ENCODE measurements around the gene PIGQ. TPM values are rescaled to one million over a fixed set of nuclear protein-coding genes. Genes with fewer than 3 reads are reported as not detected.

Gene PIGQ
- total and polyA plus RNA-seq, 2 donors, result 14.4 to 65.4 TPM

GRCh38 chr16:525123-525519, 44.6 kb upstream of the PIGQ start:
- Histone ChIP-seq H3K27ac (ENCODE audit: low read depth in 1 of 2, low read length in 1 of 2) (no peak overlapping the region), H3K4me1 (ENCODE audit: control insufficient read depth in 2 of 2, insufficient read depth in 2 of 2, low read length in 2 of 2) (peaks cover 16 to 33% of the 10 kb centered on the region in 2 donors), H3K4me3 (ENCODE audit: low read length in 2 of 2) (no peak overlapping the region)

GRCh38 chr16:525520-526180, 44.1 kb upstream of the PIGQ start:
- Histone ChIP-seq H3K9me3 (ENCODE audit: control insufficient read depth in 2 of 2, insufficient read depth in 1 of 2, low read length in 1 of 2) (no peaks in the 10 kb centered on the region), H3K36me3 (ENCODE audit: control insufficient read depth in 2 of 2, insufficient read depth in 2 of 2, low read length in 1 of 2) (peaks cover 0 to 7% of the 10 kb centered on the region in 2 donors), H3K27ac (ENCODE audit: low read depth in 1 of 2, low read length in 1 of 2) (no peak overlapping the region), H3K27me3 (ENCODE audit: control insufficient read depth in 2 of 2, insufficient read depth in 1 of 2, low read length in 1 of 2) (no peaks in the 10 kb centered on the region), H3K4me3 (ENCODE audit: low read length in 2 of 2) (peak overlapping the region in 1 of 2 donors; percentile 62), H3K4me1 (ENCODE audit: control insufficient read depth in 2 of 2, insufficient read depth in 2 of 2, low read length in 2 of 2) (peaks cover 16 to 33% of the 10 kb centered on the region in 2 donors)
- WGBS, result 95% methylated on average over 13 of the region's 13 CpGs
- no peak for DNase-seq (ENCODE audit: low read depth in 6 of 9, low spot score in 9 of 9)

More at GRCh38 chr16:525123-525519, 44.6 kb upstream of the PIGQ start:
- DNase-seq (ENCODE audit: low read depth in 6 of 9, low spot score in 9 of 9), result no peak
- H3K27me3 ChIP-seq (ENCODE audit: control insufficient read depth in 2 of 2, insufficient read depth in 1 of 2, low read length in 1 of 2), result no peaks in the 10 kb centered on the region
- WGBS, result 96% methylated on average over 8 of the region's 8 CpGs
- H3K9me3 ChIP-seq (ENCODE audit: control insufficient read depth in 2 of 2, insufficient read depth in 1 of 2, low read length in 1 of 2), result no peaks in the 10 kb centered on the region
- H3K36me3 ChIP-seq (ENCODE audit: control insufficient read depth in 2 of 2, insufficient read depth in 2 of 2, low read length in 1 of 2), result peaks cover 4 to 11% of the 10 kb centered on the region in 2 donors

- peak overlapping the region; percentile 62 to 87 for H3K4me3 ChIP-seq (ENCODE audit: low read length in 2 of 2)
- no peaks in the 10 kb centered on the region for H3K27me3 ChIP-seq (ENCODE audit: control insufficient read depth in 2 of 2, insufficient read depth in 1 of 2, low read length in 1 of 2)
- peaks cover 0 to 3% of the 10 kb centered on the region in 2 donors for H3K36me3 ChIP-seq (ENCODE audit: control insufficient read depth in 2 of 2, insufficient read depth in 2 of 2, low read length in 1 of 2)
- DNase-seq (ENCODE audit: low read depth in 6 of 9, low spot score in 9 of 9), result peak in 1 of 9 donors; percentile 4
- WGBS, result 16% methylated on average over 26 of the region's 26 CpGs
- H3K9me3 ChIP-seq (ENCODE audit: control insufficient read depth in 2 of 2, insufficient read depth in 1 of 2, low read length in 1 of 2), result no peaks in the 10 kb centered on the region
- H3K4me1 ChIP-seq (ENCODE audit: control insufficient read depth in 2 of 2, insufficient read depth in 2 of 2, low read length in 2 of 2), result peaks cover 16 to 33% of the 10 kb centered on the region in 2 donors
- H3K27ac ChIP-seq (ENCODE audit: low read depth in 1 of 2, low read length in 1 of 2), result peak overlapping the region; percentile 6 to 98
Observed at GRCh38 chr16:526181-527014, 43.4 kb upstream of the PIGQ start.

- Histone ChIP-seq H3K27me3 (ENCODE audit: control insufficient read depth in 2 of 2, insufficient read depth in 1 of 2, low read length in 1 of 2) (no peaks in the 10 kb centered on the region), H3K4me3 (ENCODE audit: low read length in 2 of 2) (peak within 1 kb of the TSS; percentile 64 to 87), H3K36me3 (ENCODE audit: control insufficient read depth in 2 of 2, insufficient read depth in 2 of 2, low read length in 1 of 2) (no peaks in the 10 kb centered on the region), H3K4me1 (ENCODE audit: control insufficient read depth in 2 of 2, insufficient read depth in 2 of 2, low read length in 2 of 2) (peaks cover 16 to 33% of the 10 kb centered on the region in 2 donors), H3K27ac (ENCODE audit: low read depth in 1 of 2, low read length in 1 of 2) (peak within 1 kb of the TSS; percentile 89 to 98), H3K9me3 (ENCODE audit: control insufficient read depth in 2 of 2, insufficient read depth in 1 of 2, low read length in 1 of 2) (no peaks in the 10 kb centered on the region)
- DNase-seq (ENCODE audit: low read depth in 6 of 9, low spot score in 9 of 9), result peak; percentile 50 to 92 (median 78)
- under 1% methylated on average over 129 of the region's 129 CpGs for whole genome bisulfite sequencing
Observed at GRCh38 chr16:527015-527903, 42.5 kb upstream of the PIGQ start, which contains the start of gene CAPN15. Gene CAPN15 (plus strand): TSS chr16:527712. CDS start chr16:546839, 19,127 bp downstream.

GRCh38 chr16:528111-529011, 41.4 kb upstream of the PIGQ start:
- Histone ChIP-seq H3K4me1 (ENCODE audit: control insufficient read depth in 2 of 2, insufficient read depth in 2 of 2, low read length in 2 of 2) (peaks cover 16 to 33% of the 10 kb centered on the region in 2 donors), H3K4me3 (ENCODE audit: low read length in 2 of 2) (peak overlapping the region; percentile 64 to 87), H3K36me3 (ENCODE audit: control insufficient read depth in 2 of 2, insufficient read depth in 2 of 2, low read length in 1 of 2) (no peaks in the 10 kb centered on the region), H3K27ac (ENCODE audit: low read depth in 1 of 2, low read length in 1 of 2) (peak overlapping the region in 1 of 2 donors; percentile 7), H3K27me3 (ENCODE audit: control insufficient read depth in 2 of 2, insufficient read depth in 1 of 2, low read length in 1 of 2) (no peaks in the 10 kb centered on the region), H3K9me3 (ENCODE audit: control insufficient read depth in 2 of 2, insufficient read depth in 1 of 2, low read length in 1 of 2) (no peaks in the 10 kb centered on the region)
- WGBS, result 6% methylated on average over 55 of the region's 55 CpGs
- peak in 3 of 9 donors; percentile 6 to 37 (median 14) for DNase-seq (ENCODE audit: low read depth in 6 of 9, low spot score in 9 of 9)

DNA sequence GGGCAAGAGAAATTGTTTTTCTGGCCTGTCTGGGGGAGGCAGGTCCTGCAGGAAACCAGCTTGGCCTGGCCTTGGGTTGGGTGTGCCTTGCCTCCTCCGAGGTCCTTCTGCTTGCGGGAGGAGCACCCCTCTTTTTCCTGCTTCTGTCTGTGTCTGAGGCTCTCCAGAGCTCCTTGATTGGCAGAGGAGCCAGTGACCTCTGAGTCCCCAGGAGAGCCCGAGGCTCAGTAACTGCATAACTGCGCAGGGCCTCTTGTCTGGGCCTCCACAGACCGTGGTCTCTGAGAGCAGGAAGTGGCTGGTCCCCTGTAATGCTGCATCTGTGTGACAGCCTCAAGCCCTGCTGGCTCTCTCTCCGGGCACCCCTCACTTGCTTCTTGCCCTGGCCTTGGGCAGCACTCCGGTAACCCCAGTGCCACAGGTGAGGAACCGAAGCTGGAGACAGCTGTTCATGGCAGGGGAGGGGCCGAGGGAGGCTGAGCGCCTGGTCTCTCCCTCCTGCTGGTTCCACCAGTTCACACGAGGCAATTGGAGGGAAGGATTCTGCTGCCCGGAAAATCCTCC, 40.7 kb upstream of the PIGQ start:
- no peaks in the 10 kb centered on the region for H3K36me3 ChIP-seq (ENCODE audit: control insufficient read depth in 2 of 2, insufficient read depth in 2 of 2, low read length in 1 of 2)
- peaks cover 16 to 33% of the 10 kb centered on the region in 2 donors for H3K4me1 ChIP-seq (ENCODE audit: control insufficient read depth in 2 of 2, insufficient read depth in 2 of 2, low read length in 2 of 2)
- H3K27me3 ChIP-seq (ENCODE audit: control insufficient read depth in 2 of 2, insufficient read depth in 1 of 2, low read length in 1 of 2), result no peaks in the 10 kb centered on the region
- no peaks in the 10 kb centered on the region for H3K9me3 ChIP-seq (ENCODE audit: control insufficient read depth in 2 of 2, insufficient read depth in 1 of 2, low read length in 1 of 2)
- WGBS, result 63% methylated on average over 12 of the region's 12 CpGs
- peak in 2 of 9 donors; percentile 28 to 30 for DNase-seq (ENCODE audit: low read depth in 6 of 9, low spot score in 9 of 9)
- peak overlapping the region; percentile 64 to 87 for H3K4me3 ChIP-seq (ENCODE audit: low read length in 2 of 2)
- H3K27ac ChIP-seq (ENCODE audit: low read depth in 1 of 2, low read length in 1 of 2), result no peak overlapping the region

DNA sequence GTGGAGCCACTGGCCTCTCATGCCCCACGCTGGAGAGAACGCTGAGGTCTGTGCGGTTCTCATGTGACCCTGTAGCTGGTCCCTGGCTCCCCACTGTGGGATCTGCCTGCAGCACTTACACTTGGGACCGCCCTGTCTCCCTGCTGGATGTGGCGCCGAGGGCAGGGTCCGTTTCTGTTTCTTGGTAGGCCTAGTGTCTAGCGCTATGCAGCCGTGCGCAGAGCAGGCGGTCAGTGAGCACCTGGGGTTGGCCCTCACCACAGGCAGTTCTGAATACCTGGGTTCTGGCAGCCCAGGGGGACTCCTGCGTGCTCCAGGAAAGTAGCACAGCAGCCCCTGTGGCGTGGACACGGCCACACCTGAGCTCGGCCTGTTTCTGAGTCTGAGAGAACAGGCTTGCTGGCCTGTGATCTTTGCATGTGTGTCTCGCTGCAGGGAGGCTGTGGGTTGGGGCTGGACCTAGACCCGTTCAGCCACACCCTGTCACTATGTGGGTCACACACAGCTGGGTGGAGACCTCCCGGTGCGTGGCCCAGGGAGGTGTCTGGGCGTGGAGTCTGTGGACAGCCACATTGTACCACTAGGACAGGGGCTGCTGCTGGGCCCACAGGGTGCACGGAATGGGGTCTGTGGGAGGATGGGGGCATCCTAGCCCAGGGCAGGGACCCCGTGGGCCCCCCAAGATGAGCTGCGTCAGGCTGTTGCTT, 39.5 kb upstream of the PIGQ start:
- H3K4me3 ChIP-seq (ENCODE audit: low read length in 2 of 2), result no peak overlapping the region
- no peak overlapping the region for H3K27ac ChIP-seq (ENCODE audit: low read depth in 1 of 2, low read length in 1 of 2)
- peaks cover 14 to 31% of the 10 kb centered on the region in 2 donors for H3K4me1 ChIP-seq (ENCODE audit: control insufficient read depth in 2 of 2, insufficient read depth in 2 of 2, low read length in 2 of 2)
- no peaks in the 10 kb centered on the region for H3K27me3 ChIP-seq (ENCODE audit: control insufficient read depth in 2 of 2, insufficient read depth in 1 of 2, low read length in 1 of 2)
- no peaks in the 10 kb centered on the region for H3K9me3 ChIP-seq (ENCODE audit: control insufficient read depth in 2 of 2, insufficient read depth in 1 of 2, low read length in 1 of 2)
- 96% methylated on average over 23 of the region's 23 CpGs for WGBS
- peaks cover 0 to 3% of the 10 kb centered on the region in 2 donors for H3K36me3 ChIP-seq (ENCODE audit: control insufficient read depth in 2 of 2, insufficient read depth in 2 of 2, low read length in 1 of 2)
- DNase-seq (ENCODE audit: low read depth in 6 of 9, low spot score in 9 of 9), result no peak

All from thymus (tissue), 11 donors.